Activated naive CD4-positive, alpha-beta T cell treated with anti-CD3 and anti-CD28 coated beads for 36 hours (primary cell): ENCODE data around the gene PROM2. TPM values are rescaled to one million over a fixed set of nuclear protein-coding genes. Genes with fewer than 3 reads are reported as not detected.

Experiments
- CTCF ChIA-PET: fragments of 350-600 bp; sonication (Branson Sonifier 250); formaldehyde crosslinking; loops from one replicate; lab custom pipeline; 2021; ENCODE audit warnings: antibody characterized with exemption; lab: Charles Lee
- DNase-seq: peaks from one replicate; pipeline ENCODE4 v3.0.0-alpha.2; 2020
- H3K27ac Mint-ChIP-seq: one replicate; pipeline ENCODE4 v1.8.0; 2021; ENCODE audit warnings: mild to moderate bottlenecking, mixed read lengths
- H3K27me3 Mint-ChIP-seq: one replicate; pipeline ENCODE4 v1.8.0; 2021; ENCODE audit warnings: low read depth, mixed read lengths
- H3K36me3 Mint-ChIP-seq: one replicate; pipeline ENCODE4 v1.8.0; 2021; ENCODE audit warnings: low read depth, mixed read lengths
- H3K4me1 Mint-ChIP-seq: one replicate; pipeline ENCODE4 v1.8.0; 2021; ENCODE audit warnings: low read depth, mixed read lengths
- H3K4me3 Mint-ChIP-seq: one replicate; pipeline ENCODE4 v1.8.0; 2021; ENCODE audit warnings: mild to moderate bottlenecking, moderate library complexity, mixed read lengths
- H3K9me3 Mint-ChIP-seq: one replicate; pipeline ENCODE4 v1.8.0; 2021; ENCODE audit warnings: mixed read lengths
- intact Hi-C: fragments of 100-400 bp; cut with micrococcal nuclease; formaldehyde crosslinking; loops from one replicate; pipeline ENCODE4 v1.15.1; 2023
- total RNA-seq, 2 experiments: library from RNA; stranded (reverse); gene quantifications; one replicate each; pipeline ENCODE4 v1.2.3, GENCODE V29; 2021

PROM2 gene
- total RNA-seq, 2 experiments from 2014 or later, result 0.45 to 0.89 TPM

- no peaks in the 10 kb centered on the region for H3K36me3 Mint-ChIP-seq
- no peak overlapping the region for H3K4me3 Mint-ChIP-seq
- DNase-seq, result no peak
- peaks cover 15% of the 10 kb centered on the region for H3K9me3 Mint-ChIP-seq
- CTCF ChIA-PET, result no interaction called here
- peaks cover 2% of the 10 kb centered on the region for H3K27me3 Mint-ChIP-seq
- H3K27ac Mint-ChIP-seq, result no peak overlapping the region
- no peaks in the 10 kb centered on the region for H3K4me1 Mint-ChIP-seq
- intact Hi-C loops, result no loop called here
Measured at GRCh38 chr2:95294579-95295250, 20.5 kb downstream of the PROM2 start.

DNA sequence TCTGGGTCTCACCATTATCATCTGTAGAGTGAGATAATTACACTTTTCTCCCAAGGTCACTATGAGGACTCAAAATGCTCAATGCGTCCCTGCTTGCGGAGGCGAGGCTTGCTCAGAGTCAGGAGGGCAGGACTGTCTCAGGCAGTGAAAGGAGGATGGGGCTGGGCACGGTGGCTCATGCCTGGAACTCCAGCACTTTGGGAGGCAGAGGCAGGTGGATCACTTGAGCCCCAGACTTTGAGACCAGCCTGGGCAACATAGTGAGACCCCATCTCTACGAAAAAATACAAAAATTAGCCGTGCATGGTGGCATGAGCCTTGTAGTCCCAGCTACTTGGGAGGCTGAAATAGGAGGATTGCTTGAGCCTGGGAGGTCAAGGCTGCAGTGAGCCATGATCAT lies 21.1 kb downstream of the PROM2 start:
- Mint-ChIP-seq H3K27me3 (peaks cover 2% of the 10 kb centered on the region), H3K9me3 (peaks cover 11% of the 10 kb centered on the region), H3K36me3 (no peaks in the 10 kb centered on the region), H3K4me3 (no peak overlapping the region), H3K27ac (no peak overlapping the region), H3K4me1 (no peaks in the 10 kb centered on the region)
- intact Hi-C loops, result no loop called here
- CTCF ChIA-PET, result no interaction called here
- no peak for DNase-seq

DNA sequence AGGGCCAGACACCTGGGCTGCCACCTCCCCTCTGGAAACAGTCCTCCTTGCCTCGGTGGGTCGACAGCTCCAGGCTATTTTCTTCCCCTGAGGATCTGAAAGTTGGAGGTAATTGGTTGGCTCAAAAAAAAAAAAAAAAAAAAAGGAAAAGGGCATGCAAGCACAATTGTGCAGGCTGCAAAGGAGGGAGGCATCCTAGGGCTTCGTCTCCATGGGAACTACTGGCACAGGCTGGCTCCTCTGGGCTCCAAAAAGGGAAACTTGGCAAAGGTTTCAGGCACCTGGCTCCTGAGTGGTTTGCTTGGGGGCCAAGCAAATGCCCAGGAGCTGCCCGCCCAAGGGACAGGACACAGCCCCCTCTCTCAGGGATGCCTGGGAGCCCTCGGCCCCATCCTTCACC lies 21.8 kb downstream of the PROM2 start:
- DNase-seq, result no peak
- H3K27ac Mint-ChIP-seq, result no peak overlapping the region
- H3K27me3 Mint-ChIP-seq, result peaks cover 2% of the 10 kb centered on the region
- H3K4me3 Mint-ChIP-seq, result no peak overlapping the region
- peaks cover 7% of the 10 kb centered on the region for H3K9me3 Mint-ChIP-seq
- no peaks in the 10 kb centered on the region for H3K36me3 Mint-ChIP-seq
- intact Hi-C loops, result no loop called here
- CTCF ChIA-PET, result no interaction called here
- H3K4me1 Mint-ChIP-seq, result no peaks in the 10 kb centered on the region

DNA sequence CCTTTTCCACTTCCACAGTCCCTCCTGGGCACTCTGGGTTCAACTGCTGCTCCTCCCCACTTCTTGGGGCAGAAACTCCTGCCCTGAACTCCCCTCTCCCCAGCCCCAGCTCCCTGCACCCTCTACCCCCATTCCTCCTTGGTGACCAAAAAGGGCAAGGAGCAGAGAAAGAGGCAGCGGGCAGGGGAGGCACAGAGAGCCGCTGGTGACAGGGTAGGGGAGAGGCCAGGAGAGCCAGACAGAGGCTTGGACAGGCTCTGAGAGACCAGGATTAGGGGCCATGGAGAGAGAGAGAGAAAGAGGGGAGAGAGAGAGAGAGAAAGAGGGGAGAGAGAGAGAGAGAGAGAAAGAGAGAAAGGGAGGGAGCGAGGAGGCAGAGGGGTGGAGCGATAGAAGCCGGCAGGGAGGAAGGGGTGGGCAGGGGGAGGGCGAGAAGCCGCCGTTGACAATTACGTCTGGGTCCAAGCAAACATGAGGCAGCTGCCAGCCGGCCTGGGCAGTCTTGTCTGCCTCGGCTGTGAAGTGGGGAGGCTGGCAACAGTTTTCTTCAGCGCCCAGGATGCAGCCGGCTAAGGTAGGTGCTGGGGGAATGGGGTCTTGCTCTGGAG lies 22.7 kb downstream of the PROM2 start, which contains the start of gene KCNIP3:
KCNIP3 (plus strand) TSS at position 468 of the 608 bp plus-strand sequence; CDS start at position 560, 92 bp downstream.
- Mint-ChIP-seq H3K27ac (no peak within 1 kb of the TSS), H3K27me3 (peaks cover 2% of the 10 kb centered on the region), H3K4me3 (no peak within 1 kb of the TSS), H3K9me3 (peaks cover under 1% of the 10 kb centered on the region), H3K4me1 (no peaks in the 10 kb centered on the region), H3K36me3 (no peaks in the 10 kb centered on the region)
- intact Hi-C loops, result no loop called here
- DNase-seq, result no peak
- CTCF ChIA-PET, result no interaction called here

GRCh38 chr2:95297639-95298395 lies 23.6 kb downstream of the PROM2 start:
- H3K27me3 Mint-ChIP-seq, result peaks cover 2% of the 10 kb centered on the region
- H3K36me3 Mint-ChIP-seq, result no peaks in the 10 kb centered on the region
- CTCF ChIA-PET, result no interaction called here
- no peak for DNase-seq
- no peak overlapping the region for H3K4me3 Mint-ChIP-seq
- intact Hi-C loops, result no loop called here
- no peaks in the 10 kb centered on the region for H3K4me1 Mint-ChIP-seq
- no peak overlapping the region for H3K27ac Mint-ChIP-seq
- H3K9me3 Mint-ChIP-seq, result no peaks in the 10 kb centered on the region

DNA sequence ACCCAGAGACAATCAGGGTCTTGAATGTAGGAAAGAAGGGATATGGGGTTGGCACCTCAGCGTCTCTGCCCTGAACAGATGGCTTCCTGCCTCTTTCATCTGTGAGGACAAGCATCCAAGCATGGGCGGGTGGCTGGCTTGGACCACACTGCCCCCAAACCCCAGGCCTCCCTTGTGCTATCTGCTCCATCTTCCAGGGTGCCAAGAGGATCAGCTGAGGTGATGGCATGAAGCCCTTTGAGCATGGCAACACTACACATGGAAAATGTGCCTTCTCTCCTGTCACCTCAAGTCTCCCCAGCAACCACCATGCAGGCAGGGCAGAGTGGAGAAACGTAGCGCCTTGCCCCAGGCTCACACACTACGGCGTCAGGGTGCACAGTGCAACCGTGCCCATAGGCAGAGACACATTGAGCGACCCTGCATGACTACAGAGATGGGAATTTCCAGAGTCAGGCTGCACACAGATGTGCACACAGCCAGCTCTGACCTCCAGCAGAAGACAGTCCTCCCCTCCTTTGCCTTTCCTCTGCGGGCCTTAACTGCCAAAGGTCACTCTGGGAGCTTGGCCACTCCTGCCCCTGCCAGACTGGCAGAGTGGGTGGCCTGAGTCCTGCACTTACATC lies 24.4 kb downstream of the PROM2 start:
- CTCF ChIA-PET, result no interaction called here
- Mint-ChIP-seq H3K27ac (no peak overlapping the region), H3K4me1 (no peaks in the 10 kb centered on the region), H3K27me3 (peaks cover 4% of the 10 kb centered on the region), H3K9me3 (no peaks in the 10 kb centered on the region), H3K4me3 (no peak overlapping the region), H3K36me3 (no peaks in the 10 kb centered on the region)
- no peak for DNase-seq
- intact Hi-C loops, result no loop called here

GRCh38 chr2:95299961-95300360 lies 25.7 kb downstream of the PROM2 start:
- no peaks in the 10 kb centered on the region for H3K9me3 Mint-ChIP-seq
- no peaks in the 10 kb centered on the region for H3K36me3 Mint-ChIP-seq
- DNase-seq, result no peak
- H3K4me3 Mint-ChIP-seq, result no peak overlapping the region
- H3K27ac Mint-ChIP-seq, result no peak overlapping the region
- intact Hi-C loops, result no loop called here
- CTCF ChIA-PET, result no interaction called here
- H3K4me1 Mint-ChIP-seq, result no peaks in the 10 kb centered on the region
- H3K27me3 Mint-ChIP-seq, result peaks cover 4% of the 10 kb centered on the region

DNA sequence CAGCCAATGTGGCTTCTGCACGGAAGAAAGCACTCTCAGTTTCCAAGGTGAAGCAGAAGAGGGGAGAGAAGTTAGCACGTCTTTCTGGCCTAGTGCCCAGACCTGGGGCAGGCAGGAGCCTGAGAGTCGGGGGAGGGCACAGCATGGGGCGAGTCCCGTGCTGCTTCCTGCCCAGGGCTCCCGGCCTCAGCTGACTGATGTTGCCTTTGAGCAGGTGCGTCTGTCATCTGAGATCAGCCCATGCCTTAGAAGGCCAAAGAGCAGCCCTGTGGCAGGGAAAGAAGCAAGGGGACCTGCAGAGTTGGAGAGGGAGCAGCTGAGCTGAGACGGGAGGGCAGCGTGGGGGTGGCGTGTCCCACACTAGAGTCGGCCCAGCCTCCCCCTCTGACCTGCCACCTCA lies 26.2 kb downstream of the PROM2 start:
- peaks cover 4% of the 10 kb centered on the region for H3K27me3 Mint-ChIP-seq
- intact Hi-C loops, result no loop called here
- DNase-seq, result peak; percentile 30
- no peaks in the 10 kb centered on the region for H3K36me3 Mint-ChIP-seq
- H3K4me1 Mint-ChIP-seq, result no peaks in the 10 kb centered on the region
- H3K4me3 Mint-ChIP-seq, result no peak overlapping the region
- no peak overlapping the region for H3K27ac Mint-ChIP-seq
- H3K9me3 Mint-ChIP-seq, result no peaks in the 10 kb centered on the region
- CTCF ChIA-PET, result interaction anchor here (0.6 kb wide), 1 partner anchor 193 kb away, joined by 4 read pairs; no protein-coding TSS in a partner anchor

DNA sequence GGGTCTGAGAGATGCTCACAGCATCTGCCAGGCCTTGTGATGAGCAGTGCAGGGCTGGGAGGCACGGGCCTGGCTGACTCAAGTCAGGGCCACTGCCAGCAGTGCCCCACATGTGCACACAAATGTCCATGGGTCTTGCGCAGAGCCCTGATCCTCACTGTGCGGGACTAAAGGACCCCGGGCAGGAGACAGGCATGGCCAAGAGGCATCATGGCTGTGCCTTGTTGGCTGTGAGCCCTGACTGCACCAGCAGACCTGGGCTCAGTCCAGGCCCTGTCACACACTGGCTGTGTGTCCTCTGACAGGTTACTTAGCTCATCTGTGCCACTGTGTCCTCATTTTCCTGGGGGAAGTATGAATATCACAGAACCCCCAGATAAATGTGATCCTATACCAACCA lies 26.9 kb downstream of the PROM2 start:
- intact Hi-C loops, result no loop called here
- CTCF ChIA-PET, result interaction anchor here (0.6 kb wide), 1 partner anchor 237 kb away, joined by 6 read pairs; no protein-coding TSS in a partner anchor
- DNase-seq, result no peak
- Mint-ChIP-seq H3K9me3 (no peaks in the 10 kb centered on the region), H3K27ac (no peak overlapping the region), H3K36me3 (no peaks in the 10 kb centered on the region), H3K27me3 (peaks cover 4% of the 10 kb centered on the region), H3K4me1 (no peaks in the 10 kb centered on the region), H3K4me3 (no peak overlapping the region)

GRCh38 chr2:95301876-95302641 lies 27.8 kb downstream of the PROM2 start:
- H3K4me3 Mint-ChIP-seq, result no peak overlapping the region
- intact Hi-C loops, result no loop called here
- H3K4me1 Mint-ChIP-seq, result no peaks in the 10 kb centered on the region
- peaks cover 2% of the 10 kb centered on the region for H3K27me3 Mint-ChIP-seq
- no peak for DNase-seq
- CTCF ChIA-PET, result interaction anchor here (0.6 kb wide), 1 partner anchor 23 kb away, joined by 3 read pairs; no protein-coding TSS in a partner anchor
- H3K9me3 Mint-ChIP-seq, result no peaks in the 10 kb centered on the region
- no peak overlapping the region for H3K27ac Mint-ChIP-seq
- H3K36me3 Mint-ChIP-seq, result no peaks in the 10 kb centered on the region

DNA sequence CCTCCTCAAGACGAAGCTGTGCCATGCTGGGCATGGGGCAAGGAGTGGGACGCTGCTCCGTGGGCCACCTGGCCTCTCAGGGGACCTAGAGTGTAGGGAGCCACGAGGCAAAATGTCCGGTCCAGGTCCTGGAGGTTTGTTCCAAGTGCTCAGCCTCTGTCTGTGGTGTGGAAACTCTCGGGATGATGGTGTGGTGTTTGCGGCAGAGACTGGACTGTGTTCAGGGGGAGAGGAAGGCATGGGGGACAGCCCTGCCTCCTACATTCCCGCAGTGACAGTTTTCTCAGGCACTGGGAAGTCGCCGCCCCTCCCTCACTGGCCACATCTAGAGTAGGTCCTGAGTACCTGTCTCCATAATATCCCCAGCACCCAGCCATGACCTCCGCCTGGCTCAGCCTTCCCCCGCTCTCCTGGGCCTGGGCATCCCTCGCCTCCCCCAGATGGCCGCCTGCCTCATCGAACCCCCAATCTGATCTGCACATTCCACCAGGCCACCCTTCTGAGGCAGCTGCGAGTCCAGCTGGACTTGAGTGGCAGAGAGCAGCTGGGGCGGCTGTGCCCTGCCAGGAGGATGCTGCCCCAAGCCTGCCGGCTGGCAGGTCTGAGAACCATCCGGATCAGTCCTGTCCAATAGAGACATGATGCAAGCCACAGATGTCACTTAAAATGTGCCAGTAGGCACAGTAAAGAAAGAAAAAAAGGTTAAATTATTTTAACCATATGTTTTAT lies 29.1 kb downstream of the PROM2 start:
- no peaks in the 10 kb centered on the region for H3K36me3 Mint-ChIP-seq
- H3K27me3 Mint-ChIP-seq, result peaks cover 2% of the 10 kb centered on the region
- H3K4me3 Mint-ChIP-seq, result no peak overlapping the region
- DNase-seq, result no peak
- no peaks in the 10 kb centered on the region for H3K4me1 Mint-ChIP-seq
- CTCF ChIA-PET, result no interaction called here
- intact Hi-C loops, result no loop called here
- no peaks in the 10 kb centered on the region for H3K9me3 Mint-ChIP-seq
- H3K27ac Mint-ChIP-seq, result no peak overlapping the region
